Stimulated activated CD4-positive, alpha-beta T cell treated with anti-CD3 and anti-CD28 coated beads, Interleukin-1b, Interleukin-23, amount 100 ng/mL, for 48 hours (primary cell): Measurements from ENCODE around the gene MAB21L3.

Source experiments
- DNase-seq: peaks from one replicate; pipeline ENCODE4 v3.0.0-alpha.2; 2020

Gene MAB21L3

GRCh38 chr1:116112388-116113140 lies 1.4 kb downstream of the MAB21L3 start:
- DNase-seq, result no peak

DNA sequence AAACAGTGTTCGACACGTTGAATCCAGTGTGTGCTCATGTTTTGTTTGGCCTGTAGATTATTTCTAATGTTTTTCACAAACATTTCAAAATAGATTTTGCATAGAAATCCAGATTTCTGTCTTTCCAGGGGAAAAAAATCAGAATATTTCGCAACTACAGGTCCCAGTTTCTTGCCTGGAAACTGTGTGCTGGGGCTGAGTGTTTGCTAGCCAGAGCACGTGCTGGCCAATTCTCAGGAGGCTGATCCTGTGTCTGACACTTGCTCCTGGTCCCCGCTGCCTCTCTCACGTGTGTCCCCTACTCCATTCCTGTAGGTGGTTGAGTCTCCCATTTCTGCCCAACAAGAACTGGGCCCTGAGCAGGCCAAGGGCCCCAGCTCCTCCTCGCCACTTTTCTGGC lies 2.4 kb downstream of the MAB21L3 start:
- no peak for DNase-seq

DNA sequence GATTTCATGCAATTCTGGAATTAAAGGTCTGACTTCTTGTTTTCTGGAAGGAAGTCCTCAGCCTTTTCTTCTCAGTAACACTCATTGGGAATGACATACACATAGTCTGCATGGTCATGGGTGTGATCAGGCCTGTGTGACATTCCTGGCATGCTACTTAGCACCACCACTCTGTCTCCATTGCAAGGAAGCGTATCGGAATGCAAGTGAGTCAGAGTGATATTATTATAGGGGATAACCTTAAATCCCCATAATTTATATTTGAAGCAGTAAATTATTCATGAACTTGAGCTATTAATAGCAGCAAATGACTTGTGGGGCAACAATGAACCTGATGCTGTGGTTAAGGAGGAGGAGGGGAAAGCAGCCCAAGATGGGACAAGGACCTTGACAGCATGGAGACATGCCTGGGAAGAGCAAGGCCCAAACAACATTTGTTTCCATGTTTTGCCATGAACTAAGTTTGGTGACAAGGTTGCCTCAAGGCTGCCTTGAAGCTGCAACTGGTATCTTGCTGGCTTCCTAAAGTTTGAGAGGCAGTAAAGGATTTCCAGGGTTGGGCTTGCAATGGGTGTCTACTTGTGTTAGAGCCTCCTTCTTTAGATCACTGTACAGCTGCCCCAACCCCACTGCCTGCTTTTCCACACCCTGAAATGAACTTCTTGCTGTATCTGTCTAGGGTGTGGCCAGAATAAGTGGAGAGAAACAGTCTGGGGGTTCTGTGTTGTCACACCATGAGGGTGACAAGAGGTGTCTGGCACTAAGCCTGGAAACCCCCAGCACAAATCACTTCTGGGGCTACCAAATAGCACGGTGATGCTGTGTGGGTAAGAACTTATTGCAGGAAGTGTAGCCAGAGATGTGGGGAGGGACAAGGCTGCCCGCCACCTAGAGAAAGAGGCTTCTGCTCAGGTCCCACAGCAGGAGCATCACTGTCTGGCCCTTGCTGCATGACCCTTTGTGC lies 4.6 kb downstream of the MAB21L3 start:
- no peak for DNase-seq

DNA sequence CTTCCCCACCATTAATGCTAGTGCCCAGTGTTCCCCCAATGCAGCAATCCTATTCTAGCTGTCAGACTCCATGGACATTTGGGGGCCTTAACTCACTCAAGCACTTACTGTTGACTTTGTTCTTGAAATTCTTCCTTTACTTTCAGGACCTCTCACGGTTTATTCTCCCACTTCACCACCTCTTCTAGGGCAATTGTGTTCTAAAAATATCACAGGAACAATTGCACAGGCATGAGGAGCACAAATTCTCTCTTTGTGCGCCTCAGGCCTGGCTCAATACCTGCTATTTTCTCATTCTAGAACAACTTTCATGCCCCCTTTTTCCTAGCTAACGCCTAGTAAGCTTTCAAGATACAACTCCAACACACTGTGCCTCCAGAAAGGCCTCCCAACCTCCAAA lies 7.3 kb downstream of the MAB21L3 start:
- no peak for DNase-seq

- no peak for DNase-seq
Measured at GRCh38 chr1:116119876-116120275, 8.7 kb downstream of the MAB21L3 start.

- DNase-seq, result no peak
Measured at GRCh38 chr1:116122955-116123757, 12.0 kb downstream of the MAB21L3 start.

- DNase-seq, result no peak
Measured at GRCh38 chr1:116123837-116124533, 12.8 kb downstream of the MAB21L3 start.

DNA sequence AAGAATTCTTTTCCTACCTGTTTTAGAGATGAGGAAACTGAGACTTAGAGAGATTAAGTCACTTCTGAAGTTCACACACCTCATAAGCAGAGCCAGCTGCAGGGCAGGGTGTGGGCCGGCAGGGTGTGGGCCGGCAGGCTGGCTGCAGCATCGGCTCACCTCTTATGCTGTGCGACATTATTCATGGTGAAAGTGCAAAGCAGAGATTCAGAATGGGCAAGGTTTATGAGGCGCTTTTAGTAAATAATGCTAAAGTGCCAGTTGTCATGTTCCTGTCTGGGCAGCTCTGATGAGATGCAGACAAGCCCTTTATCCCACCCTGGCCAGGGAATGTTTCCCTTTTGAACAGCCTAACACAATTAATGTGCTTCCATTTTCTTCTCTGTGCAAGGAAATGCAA lies 14.6 kb downstream of the MAB21L3 start:
- DNase-seq, result no peak

DNA sequence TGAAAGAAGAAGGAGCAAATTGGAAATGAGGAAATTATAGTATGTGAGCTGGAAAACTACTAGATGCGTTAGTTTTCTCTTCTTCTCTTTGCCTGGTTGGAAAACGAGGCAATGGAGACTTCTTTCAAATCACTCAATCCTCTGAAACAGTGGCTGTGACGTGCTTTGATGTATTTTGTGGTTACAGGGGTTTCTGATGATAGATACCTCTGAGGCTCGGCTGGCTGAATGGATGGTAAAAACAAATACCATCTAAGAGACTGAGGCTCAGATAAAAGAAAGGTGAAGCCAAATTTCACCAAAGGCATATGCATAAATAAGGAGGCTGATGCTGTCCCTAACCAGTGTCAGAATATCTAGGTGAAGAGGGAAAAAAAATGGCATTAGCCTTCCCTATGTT lies 15.1 kb downstream of the MAB21L3 start:
- DNase-seq, result no peak

DNA sequence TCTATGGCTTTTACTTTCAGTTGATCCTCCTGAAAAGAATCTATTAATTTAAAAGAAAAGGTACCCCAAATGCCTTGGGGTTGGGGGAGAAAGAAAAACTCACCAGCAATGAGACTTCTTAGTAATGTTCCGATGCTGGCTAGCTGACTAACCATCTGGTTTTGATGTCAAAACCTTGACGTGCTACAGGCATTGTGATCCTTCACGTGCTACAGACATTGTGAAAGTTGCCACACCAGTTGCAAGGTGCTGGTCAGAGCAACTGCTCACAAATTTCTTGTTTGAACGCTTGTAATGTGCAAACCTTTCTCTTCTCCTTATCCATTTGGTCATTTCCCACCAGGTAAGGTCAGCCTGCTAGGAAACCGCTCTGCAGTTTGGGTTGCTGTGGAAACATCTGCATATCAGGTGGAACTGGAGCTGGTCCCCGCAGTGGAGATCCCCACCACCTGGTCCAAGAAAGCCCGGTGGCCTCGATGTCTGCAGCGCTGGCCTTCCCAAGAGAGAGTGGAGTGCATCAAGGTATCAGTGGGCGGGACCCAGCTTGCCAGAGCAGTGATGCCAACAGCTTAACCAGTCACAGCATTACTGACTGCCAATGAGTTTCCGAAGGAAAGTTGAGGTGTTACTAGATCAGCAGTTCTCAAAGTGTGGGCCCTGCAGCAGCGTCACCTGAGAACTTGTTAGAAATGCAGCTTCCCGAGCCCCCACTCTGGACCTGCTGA lies 16.1 kb downstream of the MAB21L3 start:
- peak; percentile 36 for DNase-seq

DNA sequence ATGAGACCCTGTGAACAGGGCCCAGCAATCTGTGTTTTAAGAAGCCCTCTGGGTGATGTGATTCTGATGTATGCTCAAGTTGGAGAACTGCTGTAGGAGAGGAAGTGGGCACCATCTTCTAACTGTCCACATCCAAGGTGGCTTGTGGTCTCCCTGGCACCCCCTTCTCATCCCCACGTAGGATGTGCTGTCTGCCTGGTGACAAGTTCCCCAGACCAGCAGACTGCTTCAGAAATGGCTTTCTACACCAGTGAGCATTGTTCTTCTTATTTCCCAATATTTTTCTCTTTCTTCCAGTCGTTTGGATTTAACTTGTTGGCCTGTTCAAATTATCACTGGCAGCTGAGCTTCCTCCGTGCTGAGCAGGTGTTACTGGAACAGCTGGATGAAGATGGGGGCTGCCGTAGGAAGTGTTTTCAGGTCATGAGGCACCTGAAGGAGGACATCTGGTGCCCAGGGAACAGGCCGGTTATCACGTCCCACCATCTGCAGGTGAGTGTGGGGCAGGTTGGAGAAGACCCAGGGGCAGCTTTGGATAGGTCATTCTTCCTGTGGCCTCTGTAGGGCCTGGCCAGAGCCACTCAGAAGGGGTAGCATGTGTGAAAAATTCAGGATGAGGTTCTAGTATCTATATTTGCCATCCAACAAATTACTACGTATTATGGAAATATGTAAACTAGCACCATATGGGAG lies 16.8 kb downstream of the MAB21L3 start:
- no peak for DNase-seq

DNA sequence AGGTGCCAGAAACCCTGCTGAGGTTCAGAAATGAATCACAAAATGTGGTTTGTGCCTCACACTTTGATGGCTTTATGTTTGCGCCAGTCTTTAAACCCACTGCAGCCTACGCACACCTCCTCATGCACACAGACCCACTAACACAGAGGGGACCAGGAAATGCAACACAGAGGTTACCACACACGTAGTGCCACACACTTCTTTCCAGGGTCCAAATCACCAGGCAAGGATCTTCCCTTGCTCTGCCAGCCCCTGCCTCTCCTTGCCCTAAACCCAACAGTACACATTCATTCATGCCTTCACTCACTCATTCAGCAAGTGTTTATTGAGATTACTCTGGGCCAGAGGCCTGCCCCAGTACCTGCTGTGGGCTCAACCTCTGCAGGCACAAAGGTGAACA lies 17.5 kb downstream of the MAB21L3 start:
- peak; percentile 68 for DNase-seq

DNA sequence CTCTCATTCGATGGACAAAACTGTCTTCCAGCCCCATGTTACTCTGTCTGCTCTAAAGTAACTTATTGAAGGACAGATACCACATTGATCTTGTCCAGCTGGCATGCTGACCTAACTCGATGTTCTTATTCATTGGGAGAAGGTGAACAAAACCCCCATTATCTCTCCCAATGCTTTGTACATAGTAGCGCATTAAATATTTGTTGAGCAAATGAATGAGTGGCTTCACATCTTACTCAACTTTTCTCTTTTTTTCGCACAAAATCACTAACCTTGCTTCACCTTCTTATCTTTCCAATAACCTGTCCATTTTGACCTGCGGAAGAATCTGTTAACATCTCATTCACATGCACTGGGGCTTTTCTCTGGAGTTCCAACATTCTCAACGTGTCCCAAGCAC lies 18.3 kb downstream of the MAB21L3 start:
- no peak for DNase-seq

DNA sequence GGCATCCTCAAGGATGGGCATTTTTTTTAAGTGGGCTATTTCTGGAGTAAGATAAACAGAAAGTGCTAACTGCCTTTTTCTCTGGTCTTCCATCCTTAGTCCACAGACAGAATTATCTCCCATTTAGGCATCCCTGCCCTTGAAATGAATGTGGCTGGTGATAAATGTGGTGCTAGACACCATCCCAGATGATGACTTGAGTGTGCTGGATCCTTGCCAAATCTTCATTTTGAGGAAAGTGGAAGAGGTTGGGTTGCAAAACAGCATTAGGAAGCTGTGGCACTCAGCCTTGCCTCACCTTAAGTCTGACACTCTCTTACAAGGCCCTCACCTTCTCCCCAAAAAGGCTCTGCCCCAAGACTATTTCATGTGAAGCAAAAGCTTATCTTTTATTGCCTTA lies 19.2 kb downstream of the MAB21L3 start:
- no peak for DNase-seq

GRCh38 chr1:116131170-116131569 lies 20.0 kb downstream of the MAB21L3 start:
- no peak for DNase-seq

- no peak for DNase-seq
Measured at GRCh38 chr1:116131866-116132605, 20.8 kb downstream of the MAB21L3 start.

- no peak for DNase-seq
Measured at GRCh38 chr1:116133696-116134475, 22.7 kb downstream of the MAB21L3 start.

- DNase-seq, result no peak
Measured at GRCh38 chr1:116134476-116134773, 23.2 kb downstream of the MAB21L3 start.

DNA sequence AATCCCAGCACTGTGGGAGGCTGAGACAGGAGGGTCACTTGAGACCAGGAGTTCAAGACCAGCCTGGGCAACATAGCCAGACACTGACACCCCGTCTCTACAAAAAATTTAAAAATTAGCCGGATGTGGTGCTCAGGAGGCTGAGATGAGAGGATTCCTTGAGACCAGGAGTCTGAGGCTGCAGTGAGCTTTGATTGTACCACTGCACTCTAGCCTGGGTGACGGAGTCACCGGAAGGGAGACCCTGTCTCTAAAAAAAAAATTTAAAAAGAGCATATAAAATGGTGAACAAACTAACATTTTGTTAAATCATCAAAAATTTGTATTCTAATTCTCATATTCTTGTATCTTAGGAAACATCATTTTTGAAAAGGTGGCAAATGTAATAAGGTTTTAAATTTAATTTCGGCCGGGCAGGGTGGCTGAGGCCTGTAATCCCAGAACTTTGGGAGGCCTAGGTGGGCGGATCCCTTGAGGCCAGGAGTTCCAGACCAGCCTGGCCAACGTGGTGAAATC lies 27.1 kb downstream of the MAB21L3 start:
- DNase-seq, result no peak
